NOMO-1 treated with DMSO at 0.1 percent for 48 hours (cell line): ENCODE results near the gene CARMIL1.

Experiments
- DNase-seq: peaks from one replicate; lab custom pipeline; 2025; ENCODE audit not compliant: unreplicated experiment; lab: John Stamatoyannopoulos, UW

The CARMIL1 gene

DNA sequence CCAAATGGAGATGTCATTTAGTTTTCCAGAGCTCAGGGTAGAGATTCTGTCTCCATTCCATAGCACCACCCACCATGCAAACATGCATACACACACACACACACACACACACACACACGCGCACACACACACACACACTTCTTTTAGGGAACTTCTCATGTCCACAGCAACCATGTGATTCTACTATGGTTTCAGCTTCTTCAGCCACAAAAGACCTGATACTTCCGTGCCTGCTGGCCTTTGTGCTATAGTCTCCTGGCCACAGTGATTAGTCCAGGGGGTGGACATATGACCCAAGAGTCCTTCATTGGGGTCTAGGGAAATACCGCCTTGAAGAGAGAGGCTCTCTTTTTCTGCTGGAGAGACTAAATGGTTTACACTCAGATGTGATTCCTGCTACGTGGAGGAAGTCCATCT is 53.5 kb downstream of the CARMIL1 start:
- peak; percentile 45 for DNase-seq

DNA sequence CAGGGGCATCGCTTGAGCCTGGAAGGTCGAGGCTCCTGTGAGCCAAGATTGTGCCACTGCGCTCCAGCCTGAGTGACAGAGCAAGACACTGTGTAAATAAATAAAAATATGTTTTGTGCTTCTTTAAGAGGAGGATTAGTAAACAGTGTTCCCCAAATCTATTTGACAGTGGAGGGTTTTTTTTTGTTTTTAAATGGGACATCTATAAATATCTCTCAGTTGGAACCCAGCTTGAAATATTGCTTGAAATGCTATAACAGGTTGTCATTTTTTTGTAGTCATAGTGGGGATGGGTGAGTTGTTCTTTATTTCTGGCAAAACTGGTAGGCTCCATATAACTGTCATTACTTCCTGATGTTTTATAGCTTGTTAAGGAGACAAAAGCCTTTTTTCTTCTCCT is 54.3 kb downstream of the CARMIL1 start:
- DNase-seq: no peak

DNA sequence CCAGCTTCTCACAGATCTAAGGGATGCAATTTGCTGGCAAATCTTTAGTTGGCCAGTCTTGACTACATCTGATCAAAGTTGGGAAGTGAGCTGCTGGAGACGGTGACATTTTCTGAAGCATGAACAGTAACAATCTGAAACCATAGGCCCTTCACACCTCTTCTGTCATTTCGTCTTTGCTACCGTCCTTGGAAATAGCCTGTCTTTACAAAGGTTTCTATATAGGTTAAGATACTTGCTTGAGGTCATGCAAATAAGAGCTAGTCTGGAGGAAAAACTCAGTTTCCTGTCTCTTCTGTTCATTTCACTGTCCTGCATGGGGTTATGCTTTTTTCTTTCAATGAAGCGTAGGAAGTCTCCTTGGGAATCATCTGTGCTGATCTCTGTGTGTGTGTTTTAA is 55.6 kb downstream of the CARMIL1 start:
- DNase-seq: no peak

DNA sequence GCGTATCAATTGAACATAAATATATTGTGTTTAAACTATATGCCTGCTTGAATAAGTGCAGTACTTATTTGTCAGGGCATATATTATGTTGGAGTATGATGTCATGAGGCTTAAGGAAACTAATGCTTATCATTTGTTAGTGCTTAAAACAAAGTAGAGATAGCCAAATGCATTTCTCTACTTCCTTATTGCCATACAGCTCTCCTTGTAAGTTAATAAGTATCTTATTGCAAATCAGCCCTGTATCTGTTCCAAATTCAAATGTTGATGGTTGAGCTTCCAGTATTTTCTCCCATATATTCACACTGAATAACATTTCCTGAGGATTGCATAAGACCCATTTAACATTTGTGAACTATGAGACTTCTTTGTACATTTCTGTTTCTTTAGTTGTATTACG is 57.8 kb downstream of the CARMIL1 start:
- DNase-seq: no peak

DNA sequence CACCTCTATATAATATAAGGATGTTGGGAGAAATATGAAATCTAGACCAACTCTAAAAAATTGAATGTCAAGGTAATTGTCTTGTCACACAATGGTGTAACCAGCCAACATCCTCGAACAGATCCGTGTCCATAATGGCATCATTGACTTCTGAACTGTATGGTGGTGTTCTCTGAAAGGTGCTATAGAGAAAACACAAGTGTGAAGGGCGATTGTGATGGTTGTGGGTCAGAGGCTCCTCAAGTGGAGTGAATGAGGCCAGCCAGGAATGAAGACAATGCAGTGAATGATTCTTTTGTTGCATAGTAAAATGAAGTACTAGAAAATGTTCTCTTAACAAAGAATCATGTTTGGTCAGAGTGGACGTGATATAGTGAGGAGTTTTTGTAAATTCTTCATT is 58.3 kb downstream of the CARMIL1 start:
- DNase-seq: no peak

DNA sequence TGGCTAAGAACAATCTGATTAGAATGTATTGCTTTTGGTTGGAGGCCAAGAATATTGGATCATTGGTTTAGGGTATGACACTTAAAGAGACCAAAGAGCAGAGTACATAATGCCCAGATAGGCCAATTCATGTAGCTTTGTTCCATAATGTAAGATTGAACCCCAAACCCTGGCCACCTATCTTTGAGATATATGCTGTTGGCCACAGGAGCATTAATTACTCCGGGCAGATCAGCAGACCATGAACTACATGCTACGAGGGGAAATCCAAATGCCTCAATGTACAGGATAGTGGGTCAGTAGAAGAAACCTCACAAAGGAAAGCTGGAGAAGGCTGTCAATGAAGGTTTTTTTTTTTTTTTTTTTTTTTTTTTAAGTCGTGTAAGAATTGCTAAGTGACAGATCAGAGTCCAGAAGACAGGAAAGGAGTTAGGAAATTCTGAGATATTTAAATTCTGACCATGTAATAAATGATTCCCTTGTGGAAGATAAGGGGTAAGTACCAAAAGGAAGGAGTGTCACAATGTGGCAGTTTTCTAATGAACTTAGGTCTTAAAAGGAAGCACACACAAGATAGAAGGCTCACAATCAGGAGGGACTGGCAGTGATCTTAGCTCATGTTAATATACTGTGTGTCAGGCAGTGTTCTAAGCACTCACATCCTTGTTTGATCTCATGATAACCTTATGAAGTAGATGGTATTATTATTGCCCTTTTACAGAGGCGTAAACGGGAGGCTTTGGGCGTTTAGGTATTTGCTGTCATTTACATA is 61.4 kb downstream of the CARMIL1 start:
- DNase-seq: no peak

DNA sequence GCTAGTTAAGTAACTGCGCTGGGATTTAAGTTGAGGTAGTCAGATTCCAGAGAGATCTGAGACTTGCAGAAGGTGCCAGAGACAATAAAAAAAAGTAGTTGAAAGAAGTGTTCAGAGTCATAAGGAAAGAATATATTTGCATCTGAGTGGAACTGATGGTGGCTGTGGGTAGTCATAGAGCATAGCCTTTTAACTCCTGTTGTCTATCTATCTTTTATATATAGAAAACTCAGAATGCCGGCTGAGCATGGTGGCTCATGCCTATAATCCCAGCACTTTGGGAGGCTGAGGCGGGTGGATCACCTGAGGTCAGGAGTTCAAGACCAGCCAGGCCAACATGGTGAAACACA is 62.0 kb downstream of the CARMIL1 start:
- DNase-seq: no peak

DNA sequence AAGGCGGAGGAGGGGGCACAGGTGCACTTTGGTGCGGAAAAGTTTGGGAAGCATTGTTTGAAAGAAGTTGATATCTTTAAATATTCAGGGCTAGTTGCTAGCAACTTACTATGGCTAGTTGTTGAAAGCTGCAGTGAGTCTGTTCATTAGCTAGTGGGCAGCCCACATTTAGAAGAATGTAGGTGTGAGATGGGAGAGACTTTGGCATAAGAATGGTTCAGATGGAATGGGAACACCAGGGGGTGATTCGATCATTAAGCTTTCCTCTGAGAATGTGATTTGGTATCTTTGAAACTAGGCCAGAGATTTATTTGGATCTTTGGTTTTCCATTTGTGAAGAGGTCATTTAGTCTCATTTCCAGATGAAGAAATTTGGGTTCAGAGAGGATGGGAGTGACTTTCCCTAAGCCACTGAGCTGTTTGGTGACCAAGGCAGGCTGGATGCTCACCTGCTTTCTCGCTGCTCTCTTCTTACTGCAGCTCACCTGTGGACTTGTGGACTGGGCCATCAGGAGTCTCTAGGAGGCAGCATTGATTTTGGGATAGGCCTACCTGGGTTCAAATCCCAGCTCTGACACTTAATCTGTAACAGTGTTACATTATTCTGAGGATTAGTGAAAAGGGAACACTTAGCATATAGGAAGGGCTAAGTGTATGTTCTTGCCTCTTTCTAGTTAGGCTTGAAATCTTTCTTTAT is 62.9 kb downstream of the CARMIL1 start:
- DNase-seq: no peak

DNA sequence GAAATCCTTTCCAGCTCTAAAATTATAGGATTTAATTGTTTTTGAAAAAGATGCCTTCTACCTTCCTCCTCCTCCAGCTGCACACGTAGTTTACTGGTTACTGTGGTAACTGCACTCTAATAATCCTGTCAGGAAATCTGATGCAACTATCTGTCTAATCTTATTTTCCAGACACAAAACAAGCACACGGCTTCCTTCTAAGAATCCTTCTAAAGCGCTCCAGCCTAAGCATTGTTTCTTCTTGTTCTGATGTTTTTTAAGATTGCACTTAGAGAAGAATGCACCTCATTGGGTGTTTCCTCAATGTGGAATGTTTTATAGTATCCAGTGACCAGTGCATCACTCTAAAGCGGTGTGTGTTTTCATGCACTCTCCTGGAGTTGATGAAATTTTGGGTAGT is 63.6 kb downstream of the CARMIL1 start:
- DNase-seq: peak; percentile 18

DNA sequence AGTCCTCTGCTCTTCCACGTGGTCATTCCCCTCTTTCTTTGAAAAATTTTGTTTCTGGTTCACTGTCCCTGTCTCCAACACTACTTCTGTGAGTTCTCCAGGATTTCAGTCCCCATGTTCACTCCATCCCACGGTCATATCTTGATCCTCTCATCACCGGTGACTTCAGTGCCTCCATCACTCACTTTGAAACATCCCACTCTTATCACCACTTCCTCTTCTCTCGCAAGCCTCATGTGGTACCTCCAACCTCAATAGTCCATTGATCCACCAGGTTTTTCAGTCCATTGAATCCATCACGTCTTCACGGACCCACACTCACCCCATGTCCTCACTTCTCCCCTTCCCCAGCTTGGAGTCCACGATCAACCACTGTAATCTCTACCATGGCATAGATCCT is 64.8 kb downstream of the CARMIL1 start:
- no peak for DNase-seq

DNA sequence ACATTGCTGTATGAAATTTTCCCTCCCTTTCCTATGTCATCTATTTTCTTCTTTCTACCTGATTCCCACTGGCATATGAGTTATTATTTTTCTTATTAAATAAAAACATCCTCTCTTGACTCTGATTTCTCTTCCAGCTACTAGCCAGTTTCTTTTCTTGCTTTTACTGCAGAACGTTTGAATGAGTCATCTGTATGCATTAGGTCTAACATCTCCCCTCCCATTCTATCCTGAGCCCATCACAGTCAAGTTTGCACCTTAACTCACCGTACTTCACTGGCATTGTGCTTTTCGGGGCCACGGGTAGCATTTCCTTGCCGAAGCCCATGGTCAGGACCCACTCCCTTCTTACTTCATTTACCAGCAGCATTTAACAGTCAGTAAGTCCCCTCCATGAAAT is 65.7 kb downstream of the CARMIL1 start:
- DNase-seq: no peak

DNA sequence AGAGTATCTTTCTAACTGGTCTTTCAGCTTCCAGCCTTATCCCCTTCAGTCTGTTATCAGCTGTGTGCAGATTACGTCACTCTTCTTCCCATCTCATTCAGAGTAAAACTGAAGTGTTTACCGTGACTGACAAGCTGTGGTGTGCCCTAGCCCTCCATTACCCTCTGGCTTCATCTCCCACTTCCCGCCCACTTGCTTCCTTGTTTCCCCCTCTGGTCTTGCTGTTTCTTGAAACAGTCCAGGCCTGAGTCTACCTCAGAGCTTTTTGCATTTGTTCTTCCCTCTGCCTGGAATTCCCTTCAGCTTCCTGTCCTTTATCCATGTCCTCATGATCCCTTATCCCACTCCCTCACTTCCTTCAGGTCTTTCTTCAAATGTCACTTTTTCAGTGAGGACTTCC is 66.9 kb downstream of the CARMIL1 start:
- DNase-seq: no peak

DNA sequence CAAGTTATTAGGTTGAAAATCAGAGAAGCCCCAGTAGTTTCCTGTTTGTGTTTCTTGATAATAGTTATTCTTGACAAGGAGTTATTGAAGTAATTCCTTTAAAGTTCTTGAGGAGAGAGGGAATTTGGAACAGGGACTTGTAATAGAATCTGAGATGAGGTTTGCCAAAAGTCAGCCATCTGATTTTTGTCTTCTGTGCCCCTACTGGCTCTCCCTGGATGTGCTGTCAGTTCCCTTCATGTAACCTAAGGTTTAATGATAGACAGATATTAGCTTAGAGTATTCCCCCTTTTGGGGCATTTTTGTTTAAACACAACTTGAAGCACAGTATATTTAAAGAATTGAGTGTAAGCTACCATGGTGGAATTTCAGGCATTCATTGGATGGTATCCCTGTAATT is 71.4 kb downstream of the CARMIL1 start:
- no peak for DNase-seq

DNA sequence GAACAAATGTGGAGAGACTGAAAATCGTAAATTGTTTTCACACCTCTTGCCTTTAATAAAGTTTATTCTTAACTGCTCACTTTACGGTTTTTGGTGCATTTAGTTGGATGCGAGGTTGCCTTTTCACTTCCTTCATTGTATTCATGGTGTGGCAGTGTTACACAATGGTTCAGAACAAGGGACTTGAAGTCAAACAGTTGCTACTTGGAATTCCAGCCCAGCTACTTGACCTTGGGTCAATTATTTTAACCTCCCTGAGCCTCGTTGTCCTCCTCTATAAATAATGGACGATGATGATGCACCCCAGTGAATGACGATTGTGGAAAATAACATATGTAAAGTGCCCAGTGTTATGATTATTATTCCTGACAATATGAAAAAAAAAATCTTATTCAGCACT is 72.3 kb downstream of the CARMIL1 start:
- DNase-seq: peak; percentile 33

DNA sequence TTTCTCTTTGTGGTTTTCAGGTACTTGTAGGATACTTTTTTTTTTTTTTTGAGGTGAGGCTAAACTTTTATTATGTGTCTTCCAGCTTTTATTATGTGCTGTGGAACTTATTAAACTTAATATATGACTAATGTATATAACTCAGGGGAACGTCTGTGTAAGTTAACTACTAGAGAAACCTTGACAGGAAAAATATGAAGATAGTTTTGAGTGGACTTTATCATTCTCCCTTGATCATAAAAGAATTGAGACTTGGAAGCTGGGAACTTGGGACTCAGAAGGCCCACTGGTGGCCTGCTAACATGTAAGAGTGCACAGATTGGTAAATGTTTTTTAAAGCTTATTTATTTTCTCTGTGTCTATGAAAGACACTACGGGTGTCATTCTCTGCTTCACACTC is 73.1 kb downstream of the CARMIL1 start:
- no peak for DNase-seq

DNA sequence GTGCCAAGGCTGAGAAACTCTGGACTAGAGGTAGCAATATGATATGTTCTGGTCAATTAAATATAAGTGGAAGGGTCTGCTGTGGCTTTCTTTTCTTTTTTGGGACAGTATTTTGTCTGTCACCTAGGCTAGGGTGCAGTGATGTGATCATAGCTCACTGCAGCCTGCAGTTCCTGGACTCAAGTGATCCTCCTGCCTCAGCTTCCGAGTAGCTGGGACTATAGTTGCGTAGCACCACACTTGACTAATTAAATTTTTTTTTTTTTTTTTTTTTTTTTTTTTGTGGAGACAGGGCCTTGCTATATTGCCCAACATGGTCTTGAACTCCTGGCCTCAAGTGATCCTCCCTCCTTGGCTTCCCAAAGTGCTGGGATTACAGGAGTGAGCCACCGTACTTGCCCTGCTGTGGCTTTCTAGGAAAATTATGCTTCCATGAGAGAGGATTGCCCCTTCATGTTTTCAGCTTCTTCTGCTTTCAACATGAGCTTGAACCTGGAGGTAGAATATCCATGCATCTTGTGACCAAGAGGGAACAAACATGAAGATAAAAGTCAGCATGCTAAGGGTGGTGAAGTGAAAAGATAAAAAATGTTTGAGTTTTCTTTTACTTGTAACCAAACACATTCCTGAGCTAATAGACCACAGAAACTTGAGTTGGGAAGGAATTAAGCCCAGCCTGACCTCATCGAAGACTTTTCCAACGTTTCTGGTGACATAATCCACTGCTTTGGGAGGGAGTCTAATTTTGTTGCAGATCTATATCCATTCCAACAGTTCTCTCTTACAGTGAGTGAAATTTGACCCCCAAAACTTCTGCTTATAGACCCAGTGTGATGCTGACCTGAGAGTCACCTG is 75.1 kb downstream of the CARMIL1 start:
- no peak for DNase-seq

DNA sequence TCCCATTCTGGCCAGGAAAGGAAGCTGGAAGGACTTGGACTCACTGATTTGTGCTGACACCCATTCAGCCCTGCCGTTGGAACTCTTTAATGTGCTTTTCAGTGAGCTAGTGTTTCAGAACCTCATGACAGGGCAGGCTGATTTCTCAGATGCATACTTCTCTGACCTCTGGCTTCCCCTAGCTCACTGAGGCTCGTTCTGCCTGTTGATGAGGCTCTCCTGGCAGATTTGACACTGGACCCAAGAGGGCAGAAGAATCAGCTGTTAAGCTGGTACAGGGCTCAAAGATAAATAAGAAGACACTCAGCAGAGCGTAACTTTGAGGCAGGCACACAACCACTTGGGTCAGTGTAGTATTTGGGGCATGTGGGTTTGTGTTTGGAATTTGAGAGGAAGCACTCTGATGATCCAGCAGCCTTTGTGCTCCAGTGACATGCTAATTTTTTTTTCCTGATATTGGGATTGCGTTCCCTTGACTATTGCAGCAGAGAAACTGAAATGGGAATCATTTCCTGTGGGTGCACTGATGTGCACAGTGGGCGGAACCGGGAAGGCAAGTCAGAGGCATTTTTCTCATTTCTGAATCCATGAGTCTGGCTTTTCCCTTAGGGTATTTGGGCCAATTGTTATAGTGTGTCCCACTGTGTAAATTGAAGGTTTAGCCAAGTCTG is 80.2 kb downstream of the CARMIL1 start:
- DNase-seq: no peak

DNA sequence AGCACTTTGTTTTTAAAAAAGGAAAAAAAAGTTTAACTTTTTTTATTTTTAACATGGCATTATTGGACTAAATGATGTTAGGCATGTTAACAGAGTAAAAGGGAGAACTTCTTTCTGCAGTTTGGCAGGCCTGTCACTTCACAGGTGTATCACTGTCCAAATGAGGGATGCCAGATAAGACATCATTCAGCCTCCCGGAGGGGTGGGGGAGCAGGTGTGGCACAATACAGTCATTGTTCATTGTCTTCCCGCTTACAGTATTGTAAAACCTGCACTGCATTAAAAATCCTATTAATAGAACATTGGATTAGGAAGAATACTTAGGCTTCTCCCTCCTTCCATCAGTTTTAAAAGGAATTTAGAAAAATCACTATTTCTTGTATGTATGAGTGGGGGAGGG is 80.7 kb downstream of the CARMIL1 start:
- DNase-seq: no peak

DNA sequence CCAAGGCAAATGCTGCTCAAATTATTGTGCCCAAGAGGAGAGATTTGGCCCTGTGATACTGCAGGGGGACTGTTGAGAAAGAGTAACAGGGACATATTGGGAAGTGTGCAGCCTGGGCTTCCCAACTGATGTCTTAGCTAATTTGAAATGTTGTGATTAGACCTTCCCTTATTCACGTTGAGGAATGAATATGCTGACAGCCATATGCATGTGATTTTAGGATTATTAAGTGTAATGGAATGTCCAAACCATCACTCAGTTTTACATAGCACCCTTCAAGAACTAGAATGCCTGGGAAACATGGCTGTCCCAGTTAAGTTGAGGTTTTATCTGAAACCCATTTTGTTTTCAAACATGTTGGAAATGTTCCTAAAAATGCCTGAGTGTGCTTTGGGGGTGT is 81.4 kb downstream of the CARMIL1 start:
- no peak for DNase-seq

DNA sequence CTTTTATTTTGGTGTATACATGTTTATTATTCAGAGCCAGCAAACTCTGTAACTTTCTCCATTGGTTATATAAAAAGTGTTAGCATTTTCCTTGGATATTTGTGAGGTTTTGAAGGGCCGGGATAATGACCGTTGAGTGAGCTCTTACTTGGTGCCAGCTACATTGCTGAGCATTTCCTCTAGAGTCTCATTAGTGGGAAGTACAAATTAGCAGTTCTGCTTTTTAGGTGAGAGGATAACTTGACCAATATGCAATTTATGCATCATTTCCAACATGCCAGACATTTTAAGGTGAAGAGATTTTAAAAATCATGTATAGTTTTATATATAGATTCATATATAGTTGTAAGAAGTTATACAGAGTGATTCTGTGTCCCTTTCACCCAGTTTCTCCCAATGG is 84.3 kb downstream of the CARMIL1 start:
- peak; percentile 60 for DNase-seq

DNA sequence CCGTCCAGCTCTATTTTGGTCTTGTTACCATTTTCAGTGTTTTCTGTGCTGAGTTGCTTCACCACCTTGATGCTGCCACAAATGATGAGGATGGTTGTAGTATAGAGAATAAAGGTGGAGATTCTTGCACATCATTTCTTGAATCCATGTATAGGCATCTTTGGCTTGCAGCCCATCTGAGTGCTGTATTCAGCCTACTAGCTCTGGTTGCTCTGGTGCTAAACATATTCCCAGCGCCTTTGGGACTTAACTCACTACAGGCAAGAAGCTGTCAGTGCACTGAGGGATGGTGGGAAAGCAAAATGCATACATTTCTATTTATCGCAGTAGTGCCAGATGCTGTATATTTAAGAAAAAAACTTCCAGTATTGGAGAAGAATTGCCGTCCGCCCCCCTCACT is 86.0 kb downstream of the CARMIL1 start:
- no peak for DNase-seq
